GM12873 (cell line): ENCODE data around the gene SPINK9.

Experiments used
- CTCF ChIP-seq: IDR thresholded peaks from 2 replicates; pipeline ENCODE4 v1.5.1; 2012; ENCODE audit warnings: low read depth, mild to moderate bottlenecking, moderate library complexity, low read length, control low read depth; ENCODE audit not compliant: insufficient read depth; ENCODE audit errors: missing control alignments

The SPINK9 gene

GRCh38 chr5:148383564-148384379, 48.4 kb downstream of the SPINK9 start, which contains the start of gene FBXO38:
Gene FBXO38, plus strand, starts transcription at chr5:148383958. Its CDS starts 10,819 bp downstream, at chr5:148394777.
- TF ChIP-seq CTCF, result peak; percentile 30

GRCh38 chr5:148384380-148384737, 49.0 kb downstream of the SPINK9 start:
- TF ChIP-seq CTCF, result no peak

GRCh38 chr5:148385094-148385493, 49.7 kb downstream of the SPINK9 start:
- TF ChIP-seq CTCF, result no peak

GRCh38 chr5:148386041-148386440, 50.7 kb downstream of the SPINK9 start:
- no peak for TF ChIP-seq CTCF

- no peak for TF ChIP-seq CTCF
Observed at GRCh38 chr5:148387325-148387724, 52.0 kb downstream of the SPINK9 start.

- no peak for TF ChIP-seq CTCF
Observed at GRCh38 chr5:148388696-148389095, 53.3 kb downstream of the SPINK9 start.
